ENCODE data around the gene AGTRAP. TPM values are rescaled to one million over a fixed set of nuclear protein-coding genes. Genes with fewer than 3 reads are reported as not detected.

The AGTRAP gene
- total RNA-seq, 1 donor: 38.9 TPM

GRCh38 chr1:11714831-11715575 is 20.9 kb upstream of the AGTRAP start:
- no peak overlapping the region for H3K4me3 ChIP-seq (ENCODE audit: low read depth, low read length)
- no peak for TF ChIP-seq CTCF (IDR thresholded peaks at IDR 0.05; ENCODE audit: insufficient read depth, low read depth, low read length)
- no peak for DNase-seq (ENCODE audit: low read depth)

DNA sequence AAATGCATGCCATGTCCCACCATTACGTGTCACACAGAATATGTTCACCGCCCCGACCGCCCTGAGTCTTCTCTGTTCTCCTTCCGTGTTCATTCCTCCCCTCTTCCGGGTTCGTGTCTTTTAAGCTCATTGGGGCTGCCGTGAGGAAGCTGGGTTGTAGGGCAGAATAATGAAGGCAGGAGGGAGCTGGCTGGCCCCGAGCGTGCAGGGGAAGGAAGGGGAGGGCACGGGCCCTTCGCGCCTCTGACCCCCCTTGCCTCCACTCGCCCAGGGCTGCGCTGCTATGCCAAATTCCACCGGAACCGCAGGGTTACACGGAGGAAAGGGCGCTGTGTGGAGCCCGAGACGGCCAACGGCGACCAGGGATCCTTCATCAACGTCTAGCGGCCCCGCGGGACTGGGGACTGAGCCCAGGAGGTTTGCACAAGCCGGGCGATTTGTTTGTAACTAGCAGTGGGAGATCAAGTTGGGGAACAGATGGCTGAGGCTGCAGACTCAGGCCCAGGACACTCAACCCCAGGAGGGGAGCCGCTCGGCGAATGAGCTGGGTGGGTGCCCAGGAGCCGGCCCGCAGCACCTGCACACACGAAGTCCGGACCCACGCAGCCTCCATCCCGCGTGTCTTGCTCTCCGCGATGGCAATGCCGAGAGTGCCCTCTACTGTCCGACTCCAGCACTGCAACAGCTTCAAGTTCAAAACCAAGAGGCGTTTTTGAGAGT is 16.5 kb upstream of the AGTRAP start:
- DNase-seq (ENCODE audit: low read depth): peak; percentile 68
- TF ChIP-seq CTCF (IDR thresholded peaks at IDR 0.05; ENCODE audit: insufficient read depth, low read depth, low read length): peak; percentile 99

GRCh38 chr1:11720033-11720376 is 15.9 kb upstream of the AGTRAP start:
- no peak for DNase-seq (ENCODE audit: low read depth)
- TF ChIP-seq CTCF (IDR thresholded peaks at IDR 0.05; ENCODE audit: insufficient read depth, low read depth, low read length): no peak
- no peak overlapping the region for H3K4me3 ChIP-seq (ENCODE audit: low read depth, low read length)

More for the DNA sequence above, 16.5 kb upstream of the AGTRAP start:
- peak overlapping the region; percentile 45 for H3K4me3 ChIP-seq (ENCODE audit: low read depth, low read length)

- no peak overlapping the region for H3K4me3 ChIP-seq (ENCODE audit: low read depth, low read length)
- DNase-seq (ENCODE audit: low read depth): no peak
- TF ChIP-seq CTCF (IDR thresholded peaks at IDR 0.05; ENCODE audit: insufficient read depth, low read depth, low read length): no peak
Measured at GRCh38 chr1:11720525-11720924, 15.4 kb upstream of the AGTRAP start.

- no peak for TF ChIP-seq CTCF (IDR thresholded peaks at IDR 0.05; ENCODE audit: insufficient read depth, low read depth, low read length)
- no peak overlapping the region for H3K4me3 ChIP-seq (ENCODE audit: low read depth, low read length)
- no peak for DNase-seq (ENCODE audit: low read depth)
Measured at GRCh38 chr1:11721311-11721710, 14.6 kb upstream of the AGTRAP start.

DNA sequence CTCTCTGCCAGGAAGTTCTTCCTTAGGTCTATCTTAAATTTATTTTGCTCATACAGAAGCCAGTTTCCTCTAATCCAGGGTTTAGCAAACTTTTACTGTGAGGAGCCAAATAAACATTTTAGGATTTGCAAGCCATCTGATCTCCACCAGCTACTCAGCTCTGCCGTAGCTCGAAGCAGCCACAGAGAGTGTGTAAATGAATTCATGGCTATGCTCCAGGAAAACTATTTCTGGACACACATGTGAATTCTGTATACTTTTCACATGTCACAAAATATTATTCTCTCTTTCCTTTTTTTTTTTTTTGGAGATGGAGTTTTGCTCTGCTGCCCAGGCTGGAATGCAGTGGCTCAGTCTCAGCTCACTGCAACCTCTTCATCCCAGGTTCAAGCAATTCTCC is 13.4 kb upstream of the AGTRAP start:
- no peak overlapping the region for H3K4me3 ChIP-seq (ENCODE audit: low read depth, low read length)
- TF ChIP-seq CTCF (IDR thresholded peaks at IDR 0.05; ENCODE audit: insufficient read depth, low read depth, low read length): no peak
- no peak for DNase-seq (ENCODE audit: low read depth)
